Mucosa of rectum (tissue), 2 donors: ENCODE results near the gene KCNN4.

Experiments used
- H3K27ac ChIP-seq, 2 donors: one replicate each; pipeline ENCODE4 v1.7.0; 2013; ENCODE audit warnings: inconsistent platforms in 2 of 2, low read depth in 2 of 2, low read length in 2 of 2
- H3K27me3 ChIP-seq, 2 donors: one replicate each; pipeline ENCODE4 v1.7.0; 2013; ENCODE audit warnings: low read length in 2 of 2; ENCODE audit not compliant: control insufficient read depth in 2 of 2, insufficient read depth in 2 of 2
- H3K36me3 ChIP-seq, 2 donors: one replicate each; pipeline ENCODE4 v1.7.0; 2013; ENCODE audit warnings: low read length in 2 of 2; ENCODE audit not compliant: control insufficient read depth in 2 of 2, insufficient read depth in 2 of 2
- H3K4me1 ChIP-seq, 2 donors: one replicate each; pipeline ENCODE4 v1.7.0; 2013; ENCODE audit warnings: low read length in 2 of 2, mild to moderate bottlenecking in 1 of 2; ENCODE audit not compliant: control insufficient read depth in 2 of 2, insufficient read depth in 2 of 2
- H3K4me3 ChIP-seq, 2 donors: one replicate each; pipeline ENCODE4 v1.7.0; 2013; ENCODE audit warnings: low read length in 2 of 2
- H3K9ac ChIP-seq, 2 donors: one replicate each; pipeline ENCODE4 v1.7.0; 2013; ENCODE audit warnings: low read length in 2 of 2, low read depth in 1 of 2, mild to moderate bottlenecking in 1 of 2
- H3K9me3 ChIP-seq, 2 donors: one replicate each; pipeline ENCODE4 v1.7.0; 2013; ENCODE audit warnings: low read length in 2 of 2; ENCODE audit not compliant: control insufficient read depth in 2 of 2
- donor health status: healthy.
- donor health status: Normal muscosa, but diverticular disease.

The KCNN4 gene

DNA sequence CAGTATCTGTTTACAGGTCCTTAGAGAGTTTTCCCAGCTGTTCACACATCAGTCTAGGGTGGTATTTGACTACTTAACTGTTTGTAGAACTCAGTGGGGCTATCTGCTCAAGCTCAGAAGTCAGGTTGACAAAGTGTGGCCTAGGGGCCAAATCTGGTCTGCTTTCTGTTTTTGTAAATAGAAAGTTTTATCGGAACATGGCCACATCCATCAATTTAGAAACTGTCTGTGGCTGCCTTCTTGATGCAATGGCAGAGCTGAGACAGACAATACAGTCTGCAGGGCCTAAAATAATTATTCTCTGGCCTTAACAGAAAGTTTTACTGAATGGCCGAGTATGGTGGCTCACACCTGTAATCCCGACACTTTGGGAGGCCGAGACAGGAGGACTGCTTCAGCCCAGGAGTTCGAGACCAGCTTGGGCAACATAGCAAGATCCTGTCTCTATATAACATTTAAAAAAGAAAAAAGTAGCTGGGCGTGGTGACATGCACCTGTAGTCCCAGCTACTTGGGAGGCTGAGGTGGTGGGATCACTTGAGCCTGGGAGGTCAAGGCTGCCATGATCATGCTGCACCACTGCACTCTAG, 28.4 kb downstream of the KCNN4 start:
- Histone ChIP-seq H3K9me3 (no peaks in the 10 kb centered on the region), H3K27me3 (no peaks in the 10 kb centered on the region), H3K27ac (no peak overlapping the region), H3K4me3 (no peak overlapping the region), H3K4me1 (peaks cover 33 to 35% of the 10 kb centered on the region in 2 donors), H3K36me3 (peaks cover 26 to 35% of the 10 kb centered on the region in 2 donors), H3K9ac (no peak overlapping the region)

DNA sequence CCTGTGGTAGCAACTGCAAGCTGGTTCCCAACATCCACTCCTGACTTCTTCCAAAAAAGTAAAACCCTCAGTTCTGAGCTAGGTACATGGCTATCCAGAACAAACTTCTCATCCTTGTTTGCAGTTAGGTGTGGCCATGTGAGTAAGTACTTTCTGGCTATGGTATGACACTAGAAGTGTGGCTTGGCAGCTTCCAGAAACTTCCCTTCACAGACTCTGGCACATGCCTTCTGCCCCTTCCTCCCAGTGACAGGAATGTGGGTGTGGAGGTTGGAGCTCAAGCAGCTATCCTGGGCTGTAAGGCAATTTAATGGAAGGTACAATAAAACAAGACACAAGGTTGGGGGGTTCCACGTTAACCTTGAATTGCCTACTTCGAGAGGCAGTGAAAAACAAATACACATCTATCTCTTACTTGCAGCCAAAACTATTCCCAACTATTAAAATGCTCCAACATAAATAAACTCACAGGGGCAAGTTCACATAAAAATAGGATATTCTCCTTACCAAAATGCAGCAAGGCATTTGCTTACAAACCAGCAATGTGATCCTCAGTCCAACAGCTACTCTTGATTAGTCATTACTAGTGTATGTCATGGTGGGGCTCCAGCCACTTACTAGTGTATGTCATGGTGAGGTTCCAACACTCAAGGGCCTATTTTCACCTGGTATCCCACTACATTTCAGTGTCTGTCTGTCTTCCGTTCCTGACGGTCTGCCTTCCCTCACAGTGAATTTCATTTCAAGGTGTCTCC, 29.1 kb downstream of the KCNN4 start:
- H3K36me3 ChIP-seq, result peaks cover 34 to 42% of the 10 kb centered on the region in 2 donors
- H3K27me3 ChIP-seq, result no peaks in the 10 kb centered on the region
- H3K4me1 ChIP-seq, result peaks cover 33 to 34% of the 10 kb centered on the region in 2 donors

DNA sequence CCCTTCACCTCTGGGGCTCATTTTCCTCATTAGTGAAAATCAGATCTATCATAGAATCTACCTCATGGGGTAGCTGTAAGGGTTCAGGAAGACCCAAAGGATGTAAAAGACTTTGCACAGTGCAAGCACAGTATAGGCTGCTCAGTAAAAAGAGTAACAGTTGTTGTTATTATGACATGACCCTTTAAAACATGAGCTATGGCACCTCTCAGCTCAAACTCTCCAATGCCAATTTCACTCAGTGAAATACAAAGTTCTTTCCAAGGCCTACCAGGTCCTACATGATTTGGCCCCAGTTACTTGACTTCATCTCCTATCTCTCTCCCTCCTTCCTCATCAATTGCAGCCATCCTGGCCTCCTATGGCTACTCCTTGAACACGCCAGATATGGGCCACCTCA, 30.9 kb downstream of the KCNN4 start:
- Histone ChIP-seq H3K9me3 (no peaks in the 10 kb centered on the region), H3K27ac (no peak overlapping the region), H3K36me3 (peaks cover 44 to 52% of the 10 kb centered on the region in 2 donors), H3K9ac (no peak overlapping the region), H3K4me3 (no peak overlapping the region), H3K27me3 (no peaks in the 10 kb centered on the region), H3K4me1 (peaks cover 20 to 22% of the 10 kb centered on the region in 2 donors)

More for the DNA sequence above, 29.1 kb downstream of the KCNN4 start:
- no peak overlapping the region for H3K4me3 ChIP-seq
- no peak overlapping the region for H3K9ac ChIP-seq
- no peak overlapping the region for H3K27ac ChIP-seq
- H3K9me3 ChIP-seq, result no peaks in the 10 kb centered on the region

DNA sequence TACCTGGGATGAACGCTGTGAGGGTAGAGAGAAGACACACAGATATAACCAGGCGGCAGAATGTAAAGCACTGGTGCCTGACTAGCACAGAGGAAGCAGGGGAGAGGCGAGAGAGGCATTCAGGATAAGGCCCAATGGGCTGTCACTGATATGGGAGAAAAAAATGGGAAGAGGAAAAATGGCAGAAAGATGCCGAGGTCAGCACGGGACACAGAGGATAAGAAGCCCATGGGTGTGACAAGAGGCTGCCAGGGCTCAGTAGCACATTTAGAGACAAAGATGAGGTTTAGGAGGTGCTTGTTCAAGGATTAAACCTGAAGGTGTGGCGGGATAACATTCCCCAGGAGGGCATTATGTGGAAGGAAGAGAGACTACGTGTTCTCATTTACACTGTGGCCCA, 31.6 kb downstream of the KCNN4 start:
- Histone ChIP-seq H3K36me3 (peaks cover 51 to 56% of the 10 kb centered on the region in 2 donors), H3K27ac (no peak overlapping the region), H3K9ac (no peak overlapping the region), H3K4me3 (no peak overlapping the region), H3K9me3 (no peaks in the 10 kb centered on the region), H3K27me3 (no peaks in the 10 kb centered on the region), H3K4me1 (peaks cover 21 to 26% of the 10 kb centered on the region in 2 donors)

DNA sequence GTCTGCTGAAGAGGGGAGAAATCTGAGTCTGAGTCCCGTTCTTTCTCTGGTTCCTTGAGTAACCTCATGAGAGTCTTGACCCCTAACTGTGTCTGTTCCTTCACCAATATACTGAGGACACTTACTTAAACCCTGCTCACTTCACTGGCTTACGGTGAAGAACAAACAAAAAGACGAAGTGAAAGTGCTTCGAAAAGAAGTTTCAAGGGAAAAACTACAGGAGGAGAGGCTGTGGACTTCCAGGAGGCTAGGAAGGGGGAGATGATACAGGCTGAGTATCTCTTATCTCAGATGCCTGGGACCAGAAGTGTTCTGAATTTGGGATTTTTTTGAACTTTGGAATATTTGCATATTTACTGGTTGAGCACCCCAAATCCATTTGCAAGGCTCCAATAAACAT, 32.1 kb downstream of the KCNN4 start:
- H3K9ac ChIP-seq, result no peak overlapping the region
- no peak overlapping the region for H3K4me3 ChIP-seq
- H3K36me3 ChIP-seq, result peaks cover 54 to 56% of the 10 kb centered on the region in 2 donors
- no peaks in the 10 kb centered on the region for H3K9me3 ChIP-seq
- no peak overlapping the region for H3K27ac ChIP-seq
- peaks cover 17 to 22% of the 10 kb centered on the region in 2 donors for H3K4me1 ChIP-seq
- H3K27me3 ChIP-seq, result no peaks in the 10 kb centered on the region

DNA sequence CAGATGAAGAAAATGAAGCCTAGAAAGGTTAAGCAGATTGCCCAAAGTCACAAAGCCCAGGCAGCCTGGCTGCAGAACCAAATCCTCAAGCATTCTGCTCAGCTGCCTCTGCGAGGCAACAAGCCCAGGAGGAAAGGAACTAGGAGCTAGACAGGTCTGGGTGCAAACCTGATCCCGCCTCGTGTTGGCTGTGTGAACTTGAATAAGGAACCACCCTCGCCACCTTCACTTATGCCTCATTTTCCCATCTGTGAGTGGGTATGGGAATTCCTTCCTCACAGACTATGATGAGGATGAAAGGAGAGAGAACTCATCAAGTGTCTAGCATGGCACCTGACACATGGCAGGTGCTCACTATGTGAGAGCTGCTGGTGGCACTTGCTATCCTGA, 32.6 kb downstream of the KCNN4 start:
- Histone ChIP-seq H3K9me3 (no peaks in the 10 kb centered on the region), H3K36me3 (peaks cover 55 to 56% of the 10 kb centered on the region in 2 donors), H3K4me3 (no peak overlapping the region), H3K27me3 (no peaks in the 10 kb centered on the region), H3K9ac (no peak overlapping the region), H3K27ac (no peak overlapping the region), H3K4me1 (peaks cover 13 to 17% of the 10 kb centered on the region in 2 donors)

DNA sequence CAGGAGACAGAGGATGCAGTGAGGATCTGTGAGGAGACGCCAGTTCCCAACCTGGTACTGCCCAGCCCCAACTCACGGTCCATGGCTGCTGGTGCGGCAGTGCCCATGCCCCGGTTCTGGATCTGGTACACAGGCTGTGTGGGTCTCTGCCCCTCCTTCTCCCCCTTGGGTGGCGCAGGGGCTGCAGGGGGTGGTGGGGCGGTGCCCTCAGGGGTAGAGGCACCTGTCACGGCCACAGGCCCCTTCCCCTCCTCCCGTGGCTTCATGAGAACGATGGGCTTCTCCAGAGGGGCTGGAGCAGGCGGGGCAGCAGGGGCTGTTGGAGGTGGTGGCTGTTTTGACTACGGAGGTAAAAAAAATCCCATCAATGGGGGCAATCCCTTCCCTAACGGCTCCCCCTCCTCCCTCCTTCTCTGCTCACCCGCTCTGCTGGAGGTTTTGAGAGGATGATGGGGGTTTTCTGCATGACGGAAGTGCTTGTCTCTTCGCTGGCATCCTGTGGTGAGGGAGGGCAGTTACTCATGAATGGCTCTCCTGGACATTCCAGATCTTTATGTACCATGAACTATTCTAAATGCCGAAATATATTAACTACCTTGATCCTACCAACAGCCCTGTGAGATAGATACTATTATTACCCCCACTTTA, 33.1 kb downstream of the KCNN4 start:
- Histone ChIP-seq H3K4me1 (peaks cover 10 to 14% of the 10 kb centered on the region in 2 donors), H3K27ac (no peak overlapping the region), H3K9me3 (no peaks in the 10 kb centered on the region), H3K9ac (no peak overlapping the region), H3K27me3 (no peaks in the 10 kb centered on the region), H3K4me3 (no peak overlapping the region), H3K36me3 (peaks cover 56 to 59% of the 10 kb centered on the region in 2 donors)

DNA sequence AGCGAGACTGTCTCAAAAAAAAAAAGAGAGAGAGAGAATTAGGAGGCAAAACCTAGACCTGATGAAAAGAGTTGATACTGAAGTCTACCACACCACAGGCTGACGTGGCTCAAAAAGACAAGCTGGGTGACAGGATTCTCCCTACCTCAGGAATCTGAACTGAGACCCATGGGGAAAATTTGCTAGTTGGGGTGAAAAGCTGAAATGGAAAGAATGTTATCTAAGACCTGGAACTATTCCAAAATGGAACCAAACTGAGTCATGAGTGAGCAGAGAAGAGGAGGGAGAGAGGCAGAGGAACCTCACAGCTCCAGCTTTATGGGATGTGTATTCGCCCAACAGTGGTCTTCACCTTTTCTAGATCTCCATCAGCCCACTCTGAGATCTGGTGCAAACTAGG, 37.7 kb downstream of the KCNN4 start:
- no peak overlapping the region for H3K9ac ChIP-seq
- no peak overlapping the region for H3K4me3 ChIP-seq
- no peak overlapping the region for H3K27ac ChIP-seq
- no peaks in the 10 kb centered on the region for H3K9me3 ChIP-seq
- H3K36me3 ChIP-seq, result peaks cover 40 to 70% of the 10 kb centered on the region in 2 donors
- H3K27me3 ChIP-seq, result no peaks in the 10 kb centered on the region
- H3K4me1 ChIP-seq, result peaks cover 26 to 34% of the 10 kb centered on the region in 2 donors

DNA sequence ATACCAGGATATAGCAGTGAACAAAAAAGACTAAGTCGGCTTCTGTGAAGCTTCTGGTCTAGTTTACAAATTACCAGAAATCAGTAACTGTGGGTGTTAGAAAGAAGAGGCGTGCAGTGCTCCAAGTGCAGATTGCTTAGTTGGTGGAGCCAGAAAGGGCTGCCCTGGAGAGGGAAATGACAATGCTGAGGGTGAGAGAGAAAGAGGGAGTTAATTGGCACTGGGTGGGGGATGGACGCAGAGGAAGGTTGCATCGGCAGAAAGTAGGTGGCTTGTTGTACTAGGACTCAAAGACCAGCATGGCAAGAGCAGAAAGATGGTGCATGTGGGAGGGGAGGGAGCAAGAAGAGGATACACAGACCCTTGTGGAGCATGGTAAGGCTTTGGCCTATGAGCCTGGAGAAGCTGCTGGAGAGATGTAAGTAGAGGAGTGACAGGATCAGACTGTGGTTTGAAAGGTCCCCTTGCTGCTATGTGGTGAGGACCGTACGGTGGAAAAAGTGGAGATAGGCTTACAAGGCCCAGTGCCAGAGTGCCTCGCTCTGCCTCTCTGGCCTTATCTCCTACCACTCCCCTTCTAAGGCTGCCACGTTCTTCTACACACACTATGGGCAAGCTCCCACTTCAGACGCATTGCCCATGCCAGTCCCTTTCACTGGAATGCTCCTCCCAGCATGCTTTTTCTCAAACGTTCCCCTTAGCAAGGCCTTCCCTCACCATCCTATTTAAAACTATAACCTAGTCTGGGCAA, 39.5 kb downstream of the KCNN4 start:
- Histone ChIP-seq H3K4me1 (peaks cover 26 to 34% of the 10 kb centered on the region in 2 donors), H3K4me3 (no peak overlapping the region), H3K27me3 (no peaks in the 10 kb centered on the region), H3K9me3 (no peaks in the 10 kb centered on the region), H3K9ac (no peak overlapping the region), H3K27ac (peak overlapping the region; percentile 95 to 97), H3K36me3 (peaks cover 33 to 73% of the 10 kb centered on the region in 2 donors)
